Stomach (tissue), 4 donors: Measurements from ENCODE around the gene CRYBB1.

Experiments
- CTCF ChIP-seq, 7 experiments: fragments of 450-650 bp in 4 of 7; fragments of 200-600 bp in 3 of 7; sonication (generic) in 3 of 7; IDR thresholded peaks; one replicate each; pipeline ENCODE4 v1.5.1; 2016 to 2019; ENCODE audit warnings: antibody characterized with exemption in 7 of 7, control low read depth in 2 of 7, mild to moderate bottlenecking in 1 of 7
- EP300 ChIP-seq: sonication (generic); formaldehyde crosslinking; IDR thresholded peaks from one replicate; pipeline ENCODE4 v1.6.1; 2017; ENCODE audit warnings: antibody characterized with exemption

GRCh38 chr22:26581633-26582168, 36.1 kb downstream of the CRYBB1 start:
- TF ChIP-seq EP300 (no peak), CTCF (IDR thresholded peaks at IDR 0.05) (no peak)
